ENCODE data around the gene LCN12.
A peak's percentile ranks its signal among the peaks of the same experiment; 100 is the strongest.
"Not testable (repeated sequence)": the region's sequence is repeated elsewhere in the genome, so short reads cannot be mapped to it uniquely, and the experiment has no call there.

Gene LCN12

DNA sequence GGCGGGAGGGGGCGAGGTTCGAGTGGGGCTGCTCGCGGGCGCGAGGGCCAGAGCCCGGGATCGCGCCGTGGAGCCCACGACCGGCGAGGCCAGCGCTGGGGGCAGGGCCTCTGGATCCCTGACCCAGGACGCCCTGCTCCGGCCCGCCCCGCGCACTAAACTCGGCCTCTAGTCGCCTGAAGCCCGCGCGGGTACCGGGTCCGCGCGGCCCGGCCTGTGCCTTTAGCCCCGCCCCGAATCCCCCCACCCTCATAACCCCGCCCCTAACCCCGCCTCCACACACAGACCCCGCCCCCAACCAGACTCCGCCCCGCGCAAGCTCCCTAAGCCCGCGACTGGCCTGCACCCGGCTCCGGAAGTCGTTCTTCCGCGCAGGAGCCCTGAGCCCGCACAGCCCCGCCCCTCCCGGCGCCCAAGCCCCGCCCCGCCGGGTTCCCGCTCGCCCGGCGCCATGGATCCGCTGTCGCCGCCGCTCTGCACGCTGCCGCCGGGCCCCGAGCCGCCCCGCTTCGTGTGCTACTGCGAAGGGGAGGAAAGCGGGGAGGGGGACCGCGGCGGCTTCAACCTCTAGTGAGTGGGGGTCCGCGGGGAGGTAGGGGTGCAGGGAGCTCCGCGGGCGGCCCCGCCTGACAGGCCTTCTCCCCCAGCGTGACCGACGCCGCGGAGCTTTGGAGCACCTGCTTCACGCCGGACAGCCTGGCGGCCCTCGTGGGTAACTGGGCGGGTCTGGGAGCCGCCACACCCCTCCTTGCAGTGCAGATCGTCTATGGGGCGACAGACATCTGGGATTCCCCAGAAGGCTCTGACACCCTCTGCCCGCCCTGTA, 40.1 kb downstream of the LCN12 start, which contains the start of gene PAXX:
Gene PAXX, plus strand, starts transcription at position 430 of the 826 bp plus-strand sequence. Its CDS starts 22 bp downstream, at position 452.
- DNase-seq (ENCODE audit: low spot score): peak; percentile 92

DNA sequence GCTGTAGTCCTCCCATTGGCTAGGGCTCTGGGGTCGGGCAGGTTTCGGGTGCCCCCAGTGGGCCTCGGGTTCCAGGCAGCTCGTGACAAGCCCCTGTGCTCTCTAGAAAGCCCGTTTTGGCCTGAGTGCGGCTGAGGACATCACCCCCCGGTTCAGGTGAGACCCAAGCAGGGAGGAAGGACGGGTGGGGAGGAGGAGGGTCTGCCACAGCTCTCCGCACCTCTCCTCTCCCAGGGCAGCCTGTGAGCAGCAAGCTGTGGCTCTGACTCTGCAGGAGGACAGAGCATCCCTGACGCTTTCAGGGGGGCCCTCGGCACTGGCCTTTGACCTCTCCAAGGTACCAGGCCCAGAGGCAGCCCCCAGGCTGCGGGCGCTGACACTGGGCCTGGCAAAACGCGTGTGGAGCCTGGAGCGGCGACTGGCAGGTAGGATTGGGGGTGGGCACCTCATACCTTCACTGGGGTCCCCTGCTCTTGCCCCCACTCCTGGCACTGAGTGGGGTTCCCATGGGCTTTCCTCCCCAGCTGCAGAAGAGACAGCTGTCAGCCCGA, 40.8 kb downstream of the LCN12 start:
- DNase-seq (ENCODE audit: low spot score): no peak

DNA sequence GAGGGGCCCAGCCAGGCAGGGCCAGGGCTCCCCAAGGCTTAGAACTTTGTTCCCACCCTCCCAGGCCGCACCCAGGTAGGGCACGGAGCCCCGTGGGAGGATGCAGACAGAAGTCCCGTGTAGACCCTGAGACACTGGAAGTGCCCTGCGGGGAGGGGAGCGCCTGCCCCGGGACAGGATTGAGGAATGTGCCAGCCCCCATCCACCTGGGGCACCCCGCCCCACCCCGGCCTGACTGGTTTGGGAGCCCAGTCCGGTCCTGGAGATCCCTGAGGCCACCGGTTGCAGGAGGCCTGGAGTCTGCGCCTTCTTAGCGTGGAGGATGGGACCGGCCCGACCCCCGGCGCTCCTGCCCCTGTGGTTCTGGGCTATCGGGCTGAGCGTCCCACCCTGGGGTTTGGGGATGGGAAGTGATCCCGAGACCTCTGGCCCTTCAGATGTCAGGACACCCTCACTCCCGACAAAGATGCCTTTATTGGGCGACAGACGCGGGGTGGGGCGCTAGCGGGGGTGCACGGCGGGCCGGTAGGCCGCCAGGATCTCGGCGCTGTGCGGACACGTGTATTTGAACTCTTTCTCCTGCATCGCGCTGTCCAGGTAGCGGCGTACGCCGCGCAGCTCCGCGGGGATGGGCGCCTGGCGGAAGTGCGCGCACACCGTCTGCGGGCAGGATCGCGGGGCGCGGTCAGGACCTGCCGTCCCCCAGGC, 42.3 kb downstream of the LCN12 start:
- no peak for DNase-seq (ENCODE audit: low spot score)

DNA sequence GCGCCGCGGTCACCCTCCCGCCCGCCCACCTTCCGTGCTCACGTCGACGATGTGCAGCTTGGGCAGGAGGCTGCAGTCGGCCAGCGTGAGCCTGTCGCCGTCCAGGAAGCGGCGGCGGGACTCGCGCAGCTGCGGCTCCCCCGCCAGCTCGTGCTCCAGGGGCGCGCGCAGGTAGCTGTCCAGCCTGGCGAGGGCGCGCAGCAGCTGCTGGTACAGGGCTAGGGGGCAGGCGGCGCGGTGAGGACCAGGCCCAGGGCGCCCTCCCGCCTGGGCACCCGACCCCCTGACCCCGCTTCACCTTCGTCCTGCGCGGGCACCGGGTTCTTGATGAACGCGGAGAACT, 42.8 kb downstream of the LCN12 start:
- no peak for DNase-seq (ENCODE audit: low spot score)

DNA sequence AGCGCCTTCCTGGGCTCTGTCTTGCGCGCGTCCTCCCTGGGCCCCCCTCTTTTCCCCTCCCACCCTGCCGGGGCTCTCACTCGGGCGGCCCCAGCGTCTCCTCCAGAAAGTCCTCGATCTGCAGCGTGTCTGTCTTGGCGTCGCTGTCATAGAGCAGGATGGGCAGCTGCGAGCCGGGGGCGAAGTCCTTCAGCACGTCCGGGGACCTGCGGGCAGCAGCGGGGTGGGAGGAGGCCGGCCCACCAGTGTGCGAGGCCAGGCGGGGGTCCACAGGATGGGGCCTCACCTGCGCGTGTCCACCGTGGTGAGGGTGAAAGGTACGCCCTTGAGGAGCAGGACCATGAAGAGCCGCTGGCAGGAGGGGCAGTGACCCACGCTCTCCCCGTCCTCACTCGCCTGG, 43.3 kb downstream of the LCN12 start:
- DNase-seq (ENCODE audit: low spot score): no peak

DNA sequence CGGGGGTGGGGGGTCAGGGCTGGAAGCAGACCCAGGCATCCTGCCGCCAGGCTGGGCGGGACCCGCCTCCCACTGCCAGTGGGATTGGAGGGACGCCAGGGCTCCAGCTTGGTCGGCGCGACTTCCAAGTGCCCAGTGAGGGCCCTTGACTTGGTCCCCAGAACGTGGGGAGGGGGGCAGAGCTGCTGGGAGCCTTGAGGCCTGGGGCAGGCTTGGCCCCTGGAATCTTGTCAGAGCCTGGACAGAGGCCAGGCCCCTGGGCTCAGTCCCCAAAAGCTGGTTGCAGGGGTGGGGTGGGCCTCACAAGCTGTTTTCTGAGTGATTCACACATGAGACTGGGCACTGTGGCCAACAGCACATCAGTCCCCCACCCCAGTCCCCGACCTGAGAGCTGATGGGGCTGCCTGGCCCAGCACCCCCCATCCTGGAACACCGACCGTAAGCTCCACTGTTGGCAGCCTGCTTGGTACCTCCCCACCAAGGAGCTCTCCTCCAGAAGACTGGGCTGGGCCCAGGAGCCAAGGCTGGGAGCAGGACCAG, 43.8 kb downstream of the LCN12 start:
- peak; percentile 17 for DNase-seq (ENCODE audit: low spot score)

DNA sequence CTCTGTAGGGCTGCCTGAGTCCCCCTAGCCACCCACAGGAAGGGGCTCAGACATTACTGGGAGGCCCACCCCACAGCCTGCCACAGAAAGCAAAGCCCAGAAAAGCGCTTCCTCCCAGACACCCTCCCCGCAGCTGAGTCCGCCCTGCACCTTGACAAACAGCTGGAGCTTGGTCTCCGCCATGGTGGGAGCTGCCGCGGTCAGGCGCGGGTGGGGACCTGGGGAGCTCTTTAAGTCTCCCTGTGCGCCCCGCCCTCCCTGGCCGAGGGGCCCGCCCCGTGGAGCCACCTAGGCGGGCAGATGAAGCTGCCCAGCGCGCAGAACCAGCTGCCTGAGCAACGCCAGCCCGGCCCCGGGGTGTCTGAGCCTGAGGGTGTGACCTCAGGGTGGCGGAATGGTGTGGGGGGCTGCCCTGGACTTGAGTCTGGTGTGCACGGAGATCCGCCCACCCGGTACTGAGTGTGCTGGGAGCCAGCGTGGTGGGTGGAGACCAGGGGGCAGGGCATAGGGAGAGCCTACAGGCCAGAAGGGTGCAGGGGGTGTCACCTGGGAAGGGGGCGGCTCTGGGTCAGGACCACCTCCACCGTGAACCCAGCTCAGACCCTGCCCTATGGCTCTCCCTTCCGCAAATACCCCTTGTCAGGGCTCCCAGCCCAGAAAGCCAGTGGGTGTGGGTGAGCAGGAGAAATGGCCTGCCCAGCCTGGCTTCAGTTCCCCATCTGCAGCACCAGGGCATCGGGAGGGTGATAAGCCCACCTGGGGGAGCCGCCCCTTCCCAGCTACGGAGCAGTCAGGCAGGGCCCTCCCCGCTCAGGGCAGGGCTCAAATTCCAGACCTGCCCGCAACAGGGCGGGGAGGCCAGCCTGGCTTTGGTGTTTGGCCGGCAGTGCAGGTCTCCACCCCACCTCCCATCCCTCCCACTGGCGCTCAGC, 44.6 kb downstream of the LCN12 start, which contains the start of gene CLIC3:
Gene CLIC3, minus strand, starts transcription at position 208 of the 932 bp plus-strand sequence. Its CDS starts 25 bp downstream, at position 183.
- peak; percentile 37 for DNase-seq (ENCODE audit: low spot score)

DNA sequence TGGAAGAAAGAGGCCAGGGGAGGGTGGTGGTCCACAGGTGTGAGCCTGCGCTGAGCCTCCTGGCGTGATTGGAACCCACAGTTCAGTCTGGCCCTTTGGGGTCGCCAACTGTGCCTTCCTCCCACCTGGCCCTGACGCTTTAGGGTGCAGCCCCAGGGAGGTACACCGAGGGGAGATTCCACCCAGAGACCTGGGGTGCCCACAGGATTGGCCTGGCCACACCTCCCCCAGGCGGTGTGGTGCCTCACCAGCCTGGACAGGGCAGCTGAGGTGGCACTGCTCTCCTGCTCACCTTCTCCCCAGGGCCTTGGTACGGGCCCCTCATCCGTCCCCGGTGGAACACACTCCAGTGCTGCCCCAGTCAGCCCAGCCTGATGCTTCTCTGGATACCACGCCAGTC, 45.3 kb downstream of the LCN12 start:
- no peak for DNase-seq (ENCODE audit: low spot score)

DNA sequence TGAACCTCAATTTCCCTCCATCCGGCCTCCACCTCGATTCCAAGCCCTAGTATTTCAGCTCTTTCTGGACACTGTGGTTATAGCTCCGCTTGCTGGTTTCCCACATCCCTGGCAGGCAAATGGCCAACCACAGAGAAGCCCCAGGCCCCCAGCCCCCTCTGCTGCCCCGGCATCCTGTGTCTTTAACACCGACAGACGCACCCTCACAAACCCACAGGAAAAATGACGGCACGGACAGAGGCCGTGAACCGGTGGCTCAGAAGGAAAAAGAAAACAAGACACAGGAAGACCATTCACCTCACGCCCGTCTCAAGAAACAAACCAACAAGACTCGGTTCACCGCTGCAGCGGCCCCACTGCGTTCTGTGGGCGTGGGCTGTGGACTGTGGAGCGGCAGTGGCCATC, 45.8 kb downstream of the LCN12 start:
- no peak for DNase-seq (ENCODE audit: low spot score)

DNA sequence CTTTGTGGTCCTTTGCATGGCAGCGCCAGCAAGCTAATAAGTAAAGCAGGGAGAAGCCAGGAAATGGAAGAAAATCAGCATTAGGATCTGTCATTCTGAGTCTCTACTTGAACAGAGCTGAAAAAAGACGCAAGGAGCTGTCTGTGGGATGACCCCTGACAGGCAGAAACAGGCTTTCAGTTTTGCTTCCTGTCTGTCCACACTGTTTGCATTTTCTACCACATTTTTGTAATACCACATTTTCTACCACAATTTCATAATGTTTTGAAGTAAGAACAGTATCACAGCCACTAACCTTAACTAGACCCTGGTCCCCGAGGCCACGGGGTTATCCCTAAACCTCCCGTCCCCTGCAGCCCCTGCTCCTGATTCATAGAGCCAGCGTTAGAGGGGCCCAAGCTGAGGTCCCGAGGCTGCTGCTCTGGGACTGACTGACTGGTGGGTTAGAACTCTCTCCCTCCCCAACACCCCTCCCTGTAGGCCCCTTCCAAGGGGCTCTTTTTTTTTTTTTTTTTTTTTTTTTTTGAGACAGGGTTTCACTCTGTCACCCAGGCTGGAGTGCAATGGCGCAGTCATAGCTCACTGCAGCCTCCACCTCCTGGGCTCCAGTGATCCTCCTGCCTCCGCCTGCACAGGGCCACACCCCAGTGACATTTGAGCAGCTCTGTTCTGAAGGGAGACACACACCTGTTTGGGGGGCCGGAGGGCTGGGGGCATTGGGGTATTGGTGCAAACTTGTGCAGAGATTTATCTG, 48.3 kb downstream of the LCN12 start:
- DNase-seq (ENCODE audit: low spot score): no peak

DNA sequence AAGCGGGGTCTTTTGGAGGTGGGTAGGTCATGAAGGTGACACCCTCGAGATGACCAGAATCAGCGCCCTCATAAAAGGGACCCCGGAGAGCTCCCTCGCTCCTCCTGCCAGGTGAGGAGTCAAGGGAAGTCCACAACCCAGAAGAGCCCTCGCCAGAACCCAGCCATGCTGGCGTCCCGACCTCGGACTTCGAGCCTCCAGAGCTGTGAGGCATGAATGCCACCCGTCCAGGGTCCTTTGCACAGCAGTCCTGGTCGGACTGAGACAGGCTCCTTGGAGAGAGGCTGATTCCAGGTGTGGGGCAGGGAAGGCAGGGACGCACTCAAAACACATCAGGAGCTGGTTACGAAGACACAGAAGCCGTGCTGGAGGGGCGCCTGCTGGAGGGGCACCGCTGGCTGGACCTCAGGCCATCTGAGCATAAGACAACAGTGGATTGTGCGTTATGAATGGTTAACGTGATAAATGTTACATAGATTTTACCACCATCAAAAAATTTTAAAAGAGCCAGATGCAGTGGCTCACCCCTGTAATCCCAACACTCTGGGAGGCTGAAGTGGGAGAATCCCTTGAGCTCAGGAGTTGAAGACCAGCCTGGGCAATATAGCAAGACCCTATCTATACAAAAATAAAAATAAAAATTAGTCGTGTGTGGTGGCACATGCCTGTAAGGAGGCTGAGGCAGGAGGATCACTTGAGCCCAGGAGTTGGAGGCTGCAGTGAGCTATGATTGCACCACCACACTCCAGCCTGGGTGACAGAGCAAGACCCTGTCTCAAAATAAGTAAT, 50.0 kb downstream of the LCN12 start:
- no peak for DNase-seq (ENCODE audit: low spot score)

DNA sequence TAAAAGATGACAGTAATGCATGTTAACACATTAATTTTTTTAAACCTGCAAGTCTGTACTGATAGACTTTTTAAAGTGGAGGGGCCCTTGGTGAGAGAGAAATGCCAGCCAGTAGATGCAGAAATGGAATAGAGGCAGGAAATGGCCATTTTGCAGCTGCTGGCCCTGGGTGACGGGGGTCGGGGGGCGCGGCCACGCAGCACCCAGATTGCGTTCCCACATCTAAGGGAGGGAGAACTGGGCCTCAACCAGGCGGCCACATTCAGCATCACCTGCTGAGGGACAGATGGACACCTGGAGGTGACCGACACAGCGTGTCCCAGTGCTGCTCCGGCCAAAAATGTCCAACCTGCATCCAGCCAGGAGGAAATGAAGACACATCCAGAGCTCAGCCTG, 50.6 kb downstream of the LCN12 start:
- no peak for DNase-seq (ENCODE audit: low spot score)

DNA sequence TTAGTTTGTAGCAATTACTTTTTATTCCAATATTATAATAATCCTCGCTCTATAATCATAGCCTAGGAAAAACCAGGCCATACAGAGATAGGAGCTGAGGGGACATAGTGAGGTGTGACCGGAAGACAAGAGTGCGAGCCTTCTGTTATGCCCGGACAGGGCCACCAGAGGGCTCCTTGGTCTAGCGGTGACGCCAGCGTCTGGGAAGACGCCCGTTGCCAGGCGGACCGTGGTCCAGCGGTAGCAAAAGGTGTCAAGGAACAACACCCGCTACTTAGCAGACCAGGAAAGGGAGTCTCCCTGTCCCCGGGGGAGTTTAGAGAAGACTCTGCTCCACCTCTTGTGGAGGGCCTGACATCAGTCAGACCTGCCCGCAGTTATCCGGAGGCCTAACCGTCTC, 52.2 kb downstream of the LCN12 start:
- DNase-seq (ENCODE audit: low spot score): not testable (repeated sequence)

Data from kidney tubule cell (primary cell).